A673 (cell line): ENCODE measurements around the gene HCLS1. TPM values are rescaled to one million over a fixed set of nuclear protein-coding genes. Genes with fewer than 3 reads are reported as not detected.

Source experiments
- BruUV-seq: library from RNA; stranded (reverse); fragments of 400-500 nt; replicated peaks from 2 replicates; lab custom pipeline; 2021; lab: Mats Ljungman, UMichigan
- CTCF ChIA-PET: fragments of 300-600 bp; sonication (Branson Sonifier 250); formaldehyde crosslinking; loops from one replicate; lab custom pipeline; 2022; ENCODE audit warnings: antibody characterized with exemption; lab: Charles Lee
- POLR2A ChIA-PET: fragments of 300-600 bp; sonication (Branson Sonifier 250); formaldehyde crosslinking; loops from one replicate; lab custom pipeline; 2022; ENCODE audit warnings: antibody characterized with exemption; ENCODE audit not compliant: low non-redundant PET; lab: Charles Lee
- DNase-seq: peaks from one replicate; pipeline ENCODE4 v3.0.0-alpha.2; 2015; ENCODE audit warnings: low spot score
- H3K27ac ChIP-seq: fragments of 200-600 bp; sonication (generic); 2 replicates; pipeline ENCODE4 v1.5.1; 2016; ENCODE audit warnings: mixed run types, low read depth, mild to moderate bottlenecking, mixed read lengths, antibody characterized with exemption, low read length; ENCODE audit not compliant: poor library complexity, severe bottlenecking
- H3K27me3 ChIP-seq: fragments of 200-600 bp; sonication (generic); replicated peaks from 2 replicates; pipeline ENCODE4 v1.6.1; 2017; ENCODE audit warnings: mixed run types, low read depth, mild to moderate bottlenecking, mixed read lengths, antibody characterized with exemption, low read length; ENCODE audit not compliant: insufficient read depth, poor library complexity
- H3K36me3 ChIP-seq: fragments of 200-600 bp; sonication (generic); 2 replicates; pipeline ENCODE4 v1.6.1; 2016; ENCODE audit warnings: mixed run types, mild to moderate bottlenecking, mixed read lengths, antibody characterized with exemption, low read length; ENCODE audit not compliant: insufficient read depth, poor library complexity, severe bottlenecking
- H3K4me1 ChIP-seq: fragments of 200-600 bp; sonication (generic); 2 replicates; pipeline ENCODE4 v1.6.1; 2017; ENCODE audit warnings: mixed run types, mild to moderate bottlenecking, mixed read lengths, antibody characterized with exemption, low read length; ENCODE audit not compliant: insufficient read depth, poor library complexity, severe bottlenecking
- H3K4me3 ChIP-seq: fragments of 200-600 bp; sonication (generic); 2 replicates; pipeline ENCODE4 v1.5.1; 2016; ENCODE audit warnings: low read depth, mixed run types, mild to moderate bottlenecking, mixed read lengths, low read length; ENCODE audit not compliant: poor library complexity, severe bottlenecking
- H3K9me3 ChIP-seq: fragments of 200-600 bp; sonication (generic); 2 replicates; pipeline ENCODE4 v1.6.1; 2016; ENCODE audit warnings: mixed run types, low read depth, mild to moderate bottlenecking, mixed read lengths, antibody characterized with exemption, low read length; ENCODE audit not compliant: poor library complexity, severe bottlenecking
- EZH2 ChIP-seq: fragments of 200-600 bp; sonication (generic); IDR thresholded peaks from 2 replicates; pipeline ENCODE4 v1.6.1; 2017; ENCODE audit warnings: borderline replicate concordance, low read depth, mild to moderate bottlenecking, mixed read lengths, antibody characterized with exemption, low read length; ENCODE audit not compliant: poor library complexity, severe bottlenecking
- intact Hi-C: fragments of 100-400 bp; cut with micrococcal nuclease; formaldehyde crosslinking; loops from one replicate; pipeline ENCODE4 v1.10.0; 2022; ENCODE audit not compliant: unreplicated experiment
- total RNA-seq: library from RNA; stranded (reverse); gene quantifications from 2 replicates; pipeline ENCODE4 v1.2.3, GENCODE V29; 2021
- TF ChIP-seq, protein P1 (sequence below): fragments of 300-800, 200-600 bp; sonication (generic); conservative IDR thresholded peaks from 2 replicates; pipeline ENCODE4 v1.5.1; 2017; ENCODE audit warnings: low read depth, mild to moderate bottlenecking, antibody characterized with exemption, low read length, moderate library complexity, mixed read lengths

The HCLS1 gene
- total RNA-seq, 1 experiment from 2014 or later: 96.9 TPM

DNA sequence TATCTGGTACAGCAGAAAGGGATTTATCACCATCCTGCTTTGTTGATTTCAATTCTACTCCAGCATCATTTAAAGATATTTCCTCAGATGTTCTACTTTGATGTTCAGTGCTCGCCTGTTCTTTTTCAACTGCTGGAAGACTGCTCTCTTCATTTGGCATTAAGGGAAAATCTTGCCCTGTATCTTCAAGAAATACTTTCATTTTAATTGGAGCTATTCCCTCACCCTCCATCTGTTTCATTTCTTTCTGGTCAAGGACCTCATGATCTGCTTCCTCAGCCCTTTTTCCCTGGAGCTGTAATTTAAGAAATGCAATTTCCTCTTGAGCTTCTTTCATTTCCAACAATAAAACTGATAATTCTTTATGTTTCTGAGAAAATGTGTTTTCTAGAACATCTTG, 37.8 kb upstream of the HCLS1 start:
- DNase-seq: no peak
- peaks cover 13% of the 10 kb centered on the region for H3K36me3 ChIP-seq
- POLR2A ChIA-PET: no interaction called here

DNA sequence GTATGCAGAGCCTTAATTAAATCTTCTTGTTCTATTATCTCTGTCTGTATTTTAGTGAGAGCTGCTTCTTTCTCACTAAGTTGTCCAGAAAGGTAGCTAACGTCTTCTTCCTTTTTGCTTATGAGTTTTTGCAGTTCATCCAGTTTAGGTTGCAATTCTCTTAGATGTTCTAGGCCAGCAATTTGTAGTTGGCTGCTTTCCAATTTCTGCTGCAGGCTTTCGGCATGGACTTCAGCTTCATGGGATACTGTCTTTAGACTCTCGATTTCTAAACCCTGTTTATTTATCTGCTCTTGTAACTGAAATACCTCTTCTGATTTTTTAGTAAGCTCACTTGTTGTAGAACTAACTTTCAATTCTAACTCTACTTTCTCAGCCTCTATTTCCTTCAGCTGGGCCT, 35.5 kb upstream of the HCLS1 start:
- intact Hi-C loops: no loop called here
- BruUV-seq: no TSS peak
- no peak overlapping the region for H3K4me3 ChIP-seq
- H3K36me3 ChIP-seq: peaks cover 13% of the 10 kb centered on the region
- no peaks in the 10 kb centered on the region for H3K27me3 ChIP-seq
- no peak overlapping the region for H3K27ac ChIP-seq
- H3K4me1 ChIP-seq: no peaks in the 10 kb centered on the region
- no peaks in the 10 kb centered on the region for H3K9me3 ChIP-seq
- TF ChIP-seq EZH2: no peak
- TF ChIP-seq, protein P1, sequence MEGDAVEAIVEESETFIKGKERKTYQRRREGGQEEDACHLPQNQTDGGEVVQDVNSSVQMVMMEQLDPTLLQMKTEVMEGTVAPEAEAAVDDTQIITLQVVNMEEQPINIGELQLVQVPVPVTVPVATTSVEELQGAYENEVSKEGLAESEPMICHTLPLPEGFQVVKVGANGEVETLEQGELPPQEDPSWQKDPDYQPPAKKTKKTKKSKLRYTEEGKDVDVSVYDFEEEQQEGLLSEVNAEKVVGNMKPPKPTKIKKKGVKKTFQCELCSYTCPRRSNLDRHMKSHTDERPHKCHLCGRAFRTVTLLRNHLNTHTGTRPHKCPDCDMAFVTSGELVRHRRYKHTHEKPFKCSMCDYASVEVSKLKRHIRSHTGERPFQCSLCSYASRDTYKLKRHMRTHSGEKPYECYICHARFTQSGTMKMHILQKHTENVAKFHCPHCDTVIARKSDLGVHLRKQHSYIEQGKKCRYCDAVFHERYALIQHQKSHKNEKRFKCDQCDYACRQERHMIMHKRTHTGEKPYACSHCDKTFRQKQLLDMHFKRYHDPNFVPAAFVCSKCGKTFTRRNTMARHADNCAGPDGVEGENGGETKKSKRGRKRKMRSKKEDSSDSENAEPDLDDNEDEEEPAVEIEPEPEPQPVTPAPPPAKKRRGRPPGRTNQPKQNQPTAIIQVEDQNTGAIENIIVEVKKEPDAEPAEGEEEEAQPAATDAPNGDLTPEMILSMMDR: no peak
- ChIA-PET CTCF (no interaction called here), POLR2A (no interaction called here)
- no peak for DNase-seq

More for the DNA sequence above, 37.8 kb upstream of the HCLS1 start:
- H3K4me1 ChIP-seq: no peaks in the 10 kb centered on the region
- H3K9me3 ChIP-seq: no peaks in the 10 kb centered on the region
- no peak overlapping the region for H3K27ac ChIP-seq
- intact Hi-C loops: no loop called here
- BruUV-seq: no TSS peak
- no peaks in the 10 kb centered on the region for H3K27me3 ChIP-seq
- no peak overlapping the region for H3K4me3 ChIP-seq
- CTCF ChIA-PET: no interaction called here
- TF ChIP-seq, protein P1: no peak
- TF ChIP-seq EZH2: no peak

DNA sequence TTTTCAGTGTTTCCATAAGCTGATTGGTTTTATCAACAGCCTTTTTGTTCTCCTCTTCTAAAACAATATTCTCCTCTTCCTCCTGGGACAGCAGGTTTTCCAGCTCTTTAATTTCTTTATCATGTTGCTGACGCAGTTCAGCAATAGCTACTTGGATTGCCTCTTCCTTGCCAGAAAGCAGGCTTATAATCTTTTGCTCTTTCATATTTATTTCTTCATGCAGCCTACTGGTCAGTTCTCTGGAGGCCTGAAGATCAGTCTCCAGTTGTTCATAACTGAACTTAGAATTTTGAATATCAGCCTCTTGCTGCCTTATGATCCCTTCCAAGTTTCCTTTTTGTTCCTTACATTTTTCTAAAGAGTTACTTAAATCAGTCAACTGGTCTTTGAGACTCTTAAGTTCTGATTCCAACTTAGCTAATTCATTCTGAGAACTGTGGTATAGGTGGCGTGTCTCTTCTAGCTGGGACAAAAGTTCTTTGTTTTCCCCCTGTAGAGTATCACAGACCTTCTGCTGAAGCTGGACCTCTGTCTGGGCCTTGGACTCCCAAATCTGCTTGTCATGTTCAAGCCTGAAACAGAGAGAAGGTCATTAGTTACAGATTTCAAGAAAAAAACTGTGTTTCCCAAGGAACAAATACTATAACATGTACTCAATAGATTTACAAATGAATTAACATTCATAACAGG, 31.5 kb upstream of the HCLS1 start:
- no TSS peak for BruUV-seq
- no peak for DNase-seq
- TF ChIP-seq, protein P1: no peak
- no peak for TF ChIP-seq EZH2
- no peaks in the 10 kb centered on the region for H3K9me3 ChIP-seq
- intact Hi-C loops: no loop called here
- no peak overlapping the region for H3K27ac ChIP-seq
- H3K27me3 ChIP-seq: no peaks in the 10 kb centered on the region
- H3K4me1 ChIP-seq: no peaks in the 10 kb centered on the region
- ChIA-PET CTCF (no interaction called here), POLR2A (no interaction called here)
- H3K36me3 ChIP-seq: no peaks in the 10 kb centered on the region
- no peak overlapping the region for H3K4me3 ChIP-seq
